ENCODE data around the gene POU3F4. TPM values are rescaled to one million over a fixed set of nuclear protein-coding genes. Genes with fewer than 3 reads are reported as not detected.

Gene POU3F4
- not detected in 2 replicates for total RNA-seq (2014; rRNA removed; shearing (Covaris generic))

DNA sequence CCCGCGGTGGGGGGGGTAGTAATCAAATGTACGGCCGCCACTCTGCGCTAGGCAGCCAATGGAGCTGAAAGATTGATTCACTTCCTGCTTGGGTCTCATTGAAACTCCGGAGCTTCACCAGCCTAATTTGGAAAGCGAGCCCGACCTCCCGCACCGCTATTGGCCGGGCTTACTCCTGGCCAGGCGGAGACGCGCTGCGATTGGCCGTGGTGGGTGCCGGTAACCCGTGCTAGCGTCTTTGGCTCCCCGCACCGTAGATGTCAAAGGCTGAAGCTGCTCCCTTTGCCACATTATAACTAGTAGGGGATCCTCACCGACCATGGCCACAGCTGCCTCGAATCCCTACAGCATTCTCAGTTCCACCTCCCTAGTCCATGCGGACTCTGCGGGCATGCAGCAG, at the start of gene POU3F4:
POU3F4 (plus strand) TSS at position 285 of the 400 bp plus-strand sequence; CDS start at position 320, 35 bp downstream.
- H3K36me3 ChIP-seq, result no peaks in the 10 kb centered on the region
- H3K27ac ChIP-seq, result no peak within 1 kb of the TSS
- H3K9me3 ChIP-seq (replicated peaks), result no peaks in the 10 kb centered on the region
- no peak for DNase-seq
- H3K27me3 ChIP-seq, result no peaks in the 10 kb centered on the region
- no peak within 1 kb of the TSS for H3K4me3 ChIP-seq
- H3K4me1 ChIP-seq, result no peaks in the 10 kb centered on the region

DNA sequence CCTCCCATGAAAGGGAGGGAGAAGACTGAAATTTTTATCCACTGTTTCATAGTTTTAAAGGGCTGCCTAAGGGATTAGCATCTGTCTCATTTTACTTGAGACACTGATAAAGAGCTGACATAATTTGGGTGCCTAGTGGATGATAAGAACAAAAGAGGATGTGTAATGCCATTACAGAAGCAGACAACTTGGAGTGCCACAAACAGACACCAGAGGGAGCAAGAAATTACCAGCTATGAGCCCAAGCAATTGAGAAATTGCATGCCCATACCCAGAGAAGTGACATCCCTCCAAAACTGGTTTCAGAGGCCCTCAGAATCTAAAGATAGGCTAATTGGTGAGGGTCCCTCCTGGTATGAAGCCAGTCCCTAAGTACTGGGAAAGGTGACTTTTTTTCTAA, 38.5 kb upstream of the POU3F4 start:
- H3K27ac ChIP-seq, result no peak overlapping the region
- H3K27me3 ChIP-seq, result no peaks in the 10 kb centered on the region
- H3K9me3 ChIP-seq (replicated peaks), result no peaks in the 10 kb centered on the region
- peak; percentile 3 to 32 for DNase-seq
- no peaks in the 10 kb centered on the region for H3K36me3 ChIP-seq
- no peak overlapping the region for H3K4me3 ChIP-seq
- no peaks in the 10 kb centered on the region for H3K4me1 ChIP-seq

DNA sequence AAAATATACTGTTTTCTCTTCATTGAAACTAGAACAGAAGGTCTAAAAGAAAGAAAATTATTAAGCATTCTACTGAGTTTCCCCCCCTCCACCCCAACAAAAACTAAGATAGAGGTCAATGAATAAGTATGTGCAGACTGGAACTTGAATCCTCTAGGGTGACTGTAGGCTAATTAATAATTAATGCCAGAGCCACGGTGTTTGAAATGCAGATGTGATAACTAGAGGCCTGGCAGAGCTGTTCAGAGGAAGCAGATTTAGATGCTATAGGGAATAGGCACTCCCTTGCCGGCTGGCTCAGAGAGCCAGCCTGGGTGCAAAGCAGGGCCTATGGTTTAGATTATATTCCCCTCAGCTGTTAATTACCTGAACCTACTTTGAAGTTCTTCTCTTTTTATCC, 12.2 kb upstream of the POU3F4 start:
- Histone ChIP-seq H3K9me3 (replicated peaks) (no peaks in the 10 kb centered on the region), H3K27me3 (no peaks in the 10 kb centered on the region), H3K4me1 (no peaks in the 10 kb centered on the region), H3K36me3 (no peaks in the 10 kb centered on the region), H3K4me3 (no peak overlapping the region), H3K27ac (no peak overlapping the region)
- no peak for DNase-seq

DNA sequence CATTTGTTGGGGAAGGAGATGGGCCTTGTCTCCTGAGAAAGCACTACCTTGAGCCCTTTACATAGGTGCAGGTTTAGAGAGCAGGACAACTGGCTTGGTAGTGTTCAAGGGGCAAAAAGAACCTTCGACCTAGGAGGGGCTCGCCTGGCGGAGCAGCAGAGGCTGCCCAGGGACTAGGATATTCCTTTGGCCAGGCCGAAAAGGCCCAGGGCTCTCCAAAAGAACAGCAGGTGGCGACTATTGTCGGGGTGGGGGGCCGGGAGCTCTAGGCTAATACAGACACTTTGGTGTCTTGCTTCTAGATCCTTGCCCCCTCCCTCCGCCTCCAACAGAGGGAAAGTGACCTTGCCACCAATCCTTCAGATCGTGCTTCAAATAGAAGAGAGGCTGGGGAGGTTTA, 7.1 kb upstream of the POU3F4 start:
- H3K27me3 ChIP-seq, result no peaks in the 10 kb centered on the region
- H3K27ac ChIP-seq, result no peak overlapping the region
- no peaks in the 10 kb centered on the region for H3K36me3 ChIP-seq
- no peak overlapping the region for H3K4me3 ChIP-seq
- no peaks in the 10 kb centered on the region for H3K9me3 ChIP-seq (replicated peaks)
- no peaks in the 10 kb centered on the region for H3K4me1 ChIP-seq
- no peak for DNase-seq

DNA sequence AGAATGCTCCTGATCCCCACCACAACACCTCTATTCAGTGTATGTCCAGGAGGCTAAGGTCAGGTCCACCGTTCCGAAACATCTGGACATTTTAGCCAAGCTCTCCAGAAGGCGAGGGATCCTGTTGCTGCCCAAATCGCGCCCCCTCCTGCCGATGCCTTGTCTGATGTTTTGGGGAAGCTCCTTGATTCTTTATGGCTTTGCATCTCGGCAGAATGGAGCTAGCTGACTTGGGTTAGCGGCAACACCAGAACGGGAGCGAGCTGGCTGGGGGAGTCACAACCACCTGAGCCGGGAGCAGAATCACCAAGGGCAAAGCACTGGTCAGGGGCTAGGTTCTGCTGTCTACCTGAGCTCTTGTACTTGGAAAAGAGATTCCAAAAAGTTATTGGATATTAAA, 6.6 kb upstream of the POU3F4 start:
- no peak for DNase-seq
- H3K4me1 ChIP-seq, result no peaks in the 10 kb centered on the region
- H3K27me3 ChIP-seq, result no peaks in the 10 kb centered on the region
- H3K4me3 ChIP-seq, result no peak overlapping the region
- no peak overlapping the region for H3K27ac ChIP-seq
- H3K36me3 ChIP-seq, result no peaks in the 10 kb centered on the region
- no peaks in the 10 kb centered on the region for H3K9me3 ChIP-seq (replicated peaks)

DNA sequence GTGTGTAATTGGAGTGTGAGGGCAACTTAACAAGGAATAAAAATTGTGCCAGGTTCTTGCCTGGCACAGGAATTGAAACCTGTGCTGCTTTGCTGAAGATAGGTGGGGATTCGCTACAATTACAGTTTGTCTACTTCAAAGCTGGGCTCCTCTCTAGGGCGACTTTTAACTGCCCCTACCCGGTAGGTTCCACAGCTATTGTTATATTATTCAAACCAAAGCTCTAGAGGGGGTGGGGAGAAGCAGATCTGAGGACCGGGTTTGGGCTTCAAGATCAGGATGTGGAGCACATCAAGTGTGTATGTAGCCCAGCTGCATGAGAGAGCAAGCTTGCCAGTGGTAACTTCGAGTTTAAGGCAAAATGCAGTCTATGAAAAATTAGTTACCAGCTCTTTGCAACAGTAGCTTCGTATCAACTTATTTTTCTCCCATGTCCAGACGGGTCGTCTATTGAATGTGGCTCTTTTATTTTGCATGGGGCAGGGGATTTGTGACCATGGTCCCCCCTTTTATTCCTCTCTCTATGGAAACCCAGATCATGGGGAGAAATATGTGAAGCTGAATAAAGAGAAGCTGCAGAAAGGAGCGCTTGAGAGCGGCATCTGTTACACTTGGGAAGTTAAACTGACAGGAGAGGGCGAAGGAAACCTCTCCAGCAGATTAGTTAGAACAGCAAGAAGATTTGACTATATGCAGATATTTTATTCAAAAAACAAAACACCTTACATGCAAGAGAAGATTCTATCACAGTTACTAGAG, 3.2 kb upstream of the POU3F4 start:
- Histone ChIP-seq H3K36me3 (no peaks in the 10 kb centered on the region), H3K4me3 (no peak overlapping the region), H3K9me3 (replicated peaks) (no peaks in the 10 kb centered on the region), H3K27me3 (no peaks in the 10 kb centered on the region), H3K4me1 (no peaks in the 10 kb centered on the region), H3K27ac (no peak overlapping the region)
- DNase-seq, result no peak

DNA sequence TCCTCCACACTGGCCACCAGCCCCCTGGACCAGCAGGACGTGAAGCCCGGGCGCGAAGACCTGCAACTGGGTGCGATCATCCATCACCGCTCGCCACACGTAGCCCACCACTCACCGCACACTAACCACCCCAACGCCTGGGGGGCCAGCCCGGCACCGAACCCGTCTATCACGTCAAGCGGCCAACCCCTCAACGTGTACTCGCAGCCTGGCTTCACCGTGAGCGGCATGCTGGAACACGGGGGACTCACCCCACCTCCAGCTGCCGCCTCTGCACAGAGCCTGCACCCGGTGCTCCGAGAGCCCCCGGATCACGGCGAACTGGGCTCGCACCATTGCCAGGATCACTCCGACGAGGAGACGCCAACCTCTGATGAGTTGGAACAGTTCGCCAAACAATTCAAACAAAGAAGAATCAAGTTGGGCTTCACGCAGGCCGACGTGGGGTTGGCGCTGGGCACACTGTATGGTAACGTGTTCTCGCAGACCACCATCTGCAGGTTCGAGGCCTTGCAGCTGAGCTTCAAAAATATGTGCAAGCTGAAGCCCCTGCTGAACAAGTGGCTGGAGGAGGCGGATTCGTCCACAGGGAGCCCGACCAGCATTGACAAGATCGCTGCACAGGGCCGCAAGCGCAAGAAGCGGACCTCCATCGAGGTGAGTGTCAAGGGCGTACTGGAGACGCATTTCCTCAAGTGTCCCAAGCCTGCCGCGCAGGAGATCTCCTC, 600 bp downstream of the POU3F4 start:
- Histone ChIP-seq H3K27ac (no peak overlapping the region), H3K4me3 (no peak overlapping the region), H3K9me3 (replicated peaks) (no peaks in the 10 kb centered on the region), H3K27me3 (no peaks in the 10 kb centered on the region), H3K36me3 (no peaks in the 10 kb centered on the region), H3K4me1 (no peaks in the 10 kb centered on the region)
- no peak for DNase-seq

DNA sequence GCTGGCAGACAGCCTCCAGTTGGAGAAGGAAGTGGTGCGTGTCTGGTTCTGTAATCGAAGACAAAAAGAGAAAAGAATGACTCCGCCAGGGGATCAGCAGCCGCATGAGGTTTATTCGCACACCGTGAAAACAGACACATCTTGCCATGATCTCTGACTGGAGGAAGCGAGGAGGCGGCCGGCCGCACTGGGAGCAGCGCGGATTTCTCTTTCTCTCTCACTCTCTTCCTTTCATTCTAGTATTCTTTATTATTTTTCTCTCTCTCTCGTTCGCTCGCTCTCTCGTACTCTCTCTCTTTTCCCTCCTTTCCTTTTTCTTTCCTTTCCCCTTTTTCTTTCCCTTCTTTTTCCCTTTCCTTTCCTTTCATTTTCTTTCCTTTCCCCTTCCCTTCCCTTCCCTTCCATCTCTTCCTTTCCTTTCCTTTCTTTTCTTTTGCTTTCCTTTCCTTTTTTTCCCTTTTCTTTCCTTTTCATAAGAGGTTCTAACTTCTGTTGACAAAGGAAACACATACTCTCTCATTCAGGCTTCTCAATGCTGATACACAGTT, 1.2 kb downstream of the POU3F4 start:
- no peak overlapping the region for H3K4me3 ChIP-seq
- no peaks in the 10 kb centered on the region for H3K4me1 ChIP-seq
- H3K27ac ChIP-seq, result no peak overlapping the region
- no peaks in the 10 kb centered on the region for H3K36me3 ChIP-seq
- DNase-seq, result no peak
- no peaks in the 10 kb centered on the region for H3K9me3 ChIP-seq (replicated peaks)
- H3K27me3 ChIP-seq, result no peaks in the 10 kb centered on the region

DNA sequence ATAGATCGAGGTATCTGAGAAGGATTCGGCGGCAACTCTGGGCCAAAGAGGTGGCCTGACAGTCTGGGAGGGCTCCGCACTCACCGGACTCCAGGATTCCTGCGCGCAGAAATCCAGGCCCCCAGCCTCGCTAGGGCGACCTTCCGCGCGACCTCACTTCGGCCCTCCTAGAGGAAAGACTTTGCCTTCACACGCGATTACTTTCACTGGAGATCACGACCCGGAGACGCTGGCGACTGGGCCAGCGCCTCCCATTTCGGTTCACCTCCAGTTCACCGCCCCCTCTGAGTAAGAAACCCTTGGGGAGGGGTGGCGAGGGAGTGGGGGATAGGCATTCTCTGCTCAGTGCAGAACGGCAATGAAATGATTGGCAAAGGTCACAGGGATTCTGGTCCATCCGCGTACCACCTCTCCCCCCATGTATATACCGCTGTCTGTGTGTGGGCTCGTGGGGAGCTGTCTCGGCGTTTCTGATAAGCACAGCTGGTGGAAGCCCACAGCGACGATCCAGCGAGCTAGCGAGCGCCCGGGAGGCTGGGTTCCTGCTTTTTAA, 2.5 kb downstream of the POU3F4 start:
- Histone ChIP-seq H3K4me3 (no peak overlapping the region), H3K27ac (no peak overlapping the region), H3K9me3 (replicated peaks) (no peaks in the 10 kb centered on the region), H3K36me3 (no peaks in the 10 kb centered on the region), H3K27me3 (no peaks in the 10 kb centered on the region), H3K4me1 (no peaks in the 10 kb centered on the region)
- no peak for DNase-seq

DNA sequence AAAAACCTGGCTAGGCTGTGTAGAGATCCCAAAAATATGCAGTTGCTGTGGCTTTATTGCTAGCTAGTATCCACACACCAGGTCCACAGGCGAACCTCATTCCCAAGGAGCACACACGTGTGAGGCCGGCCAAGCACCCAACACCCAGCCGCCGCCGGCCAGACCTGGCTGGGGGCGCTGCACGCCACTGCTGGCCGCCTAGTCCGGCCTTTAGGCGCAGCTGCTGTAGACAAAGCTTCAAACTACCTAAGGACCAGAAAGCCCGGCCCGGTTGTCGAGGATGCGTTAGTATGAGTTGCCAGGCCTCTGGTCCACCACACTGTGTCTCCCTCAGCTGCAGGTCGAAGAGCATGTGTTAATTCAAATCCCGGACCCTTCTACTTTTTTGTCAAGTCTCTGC, 3.1 kb downstream of the POU3F4 start:
- H3K4me3 ChIP-seq, result no peak overlapping the region
- DNase-seq, result no peak
- H3K27me3 ChIP-seq, result no peaks in the 10 kb centered on the region
- H3K27ac ChIP-seq, result no peak overlapping the region
- H3K36me3 ChIP-seq, result no peaks in the 10 kb centered on the region
- no peaks in the 10 kb centered on the region for H3K4me1 ChIP-seq
- no peaks in the 10 kb centered on the region for H3K9me3 ChIP-seq (replicated peaks)

DNA sequence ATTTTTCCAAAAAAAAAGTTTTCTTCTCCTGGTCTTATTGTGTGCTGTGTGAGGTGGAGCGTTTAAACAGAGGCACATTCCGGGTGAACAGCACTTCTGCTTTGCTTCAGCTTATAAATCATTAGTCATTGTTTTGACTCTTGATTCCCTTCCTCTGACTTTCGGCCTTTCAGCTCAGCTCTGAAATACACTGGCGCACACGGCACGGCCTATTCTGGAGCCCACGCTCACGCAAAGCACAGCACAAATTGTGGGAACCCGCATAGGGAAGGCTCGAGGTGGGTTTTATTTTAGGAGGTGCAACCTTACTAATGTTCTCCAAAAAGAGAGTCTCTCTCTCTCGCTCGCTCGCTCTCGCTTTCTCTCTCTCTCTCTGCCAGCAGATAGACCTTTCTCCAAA, 4.0 kb downstream of the POU3F4 start:
- no peak overlapping the region for H3K27ac ChIP-seq
- H3K36me3 ChIP-seq, result no peaks in the 10 kb centered on the region
- H3K9me3 ChIP-seq (replicated peaks), result no peaks in the 10 kb centered on the region
- H3K4me1 ChIP-seq, result no peaks in the 10 kb centered on the region
- no peak overlapping the region for H3K4me3 ChIP-seq
- DNase-seq, result no peak
- H3K27me3 ChIP-seq, result no peaks in the 10 kb centered on the region

DNA sequence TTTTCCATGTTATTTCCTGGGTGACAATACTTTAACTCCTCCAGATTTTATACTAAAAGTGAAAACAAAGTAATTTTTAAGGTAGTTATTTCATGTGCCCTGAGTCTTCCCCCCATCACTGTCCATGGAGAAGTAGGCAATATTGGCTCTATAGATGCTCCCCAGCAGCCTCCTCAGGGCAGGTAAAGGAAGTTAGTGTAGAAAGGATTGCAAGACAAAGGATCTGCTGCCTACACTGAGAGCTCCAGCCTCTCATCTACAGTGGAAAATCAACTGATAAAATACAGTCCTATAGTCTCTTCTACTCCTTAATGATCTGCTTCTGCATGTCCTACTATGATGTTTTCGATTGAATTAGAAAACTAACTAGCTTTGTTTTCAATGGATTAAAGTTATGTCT, 8.5 kb downstream of the POU3F4 start:
- Histone ChIP-seq H3K36me3 (no peaks in the 10 kb centered on the region), H3K4me3 (no peak overlapping the region), H3K27ac (no peak overlapping the region), H3K9me3 (replicated peaks) (no peaks in the 10 kb centered on the region), H3K27me3 (no peaks in the 10 kb centered on the region), H3K4me1 (no peaks in the 10 kb centered on the region)
- no peak for DNase-seq

DNA sequence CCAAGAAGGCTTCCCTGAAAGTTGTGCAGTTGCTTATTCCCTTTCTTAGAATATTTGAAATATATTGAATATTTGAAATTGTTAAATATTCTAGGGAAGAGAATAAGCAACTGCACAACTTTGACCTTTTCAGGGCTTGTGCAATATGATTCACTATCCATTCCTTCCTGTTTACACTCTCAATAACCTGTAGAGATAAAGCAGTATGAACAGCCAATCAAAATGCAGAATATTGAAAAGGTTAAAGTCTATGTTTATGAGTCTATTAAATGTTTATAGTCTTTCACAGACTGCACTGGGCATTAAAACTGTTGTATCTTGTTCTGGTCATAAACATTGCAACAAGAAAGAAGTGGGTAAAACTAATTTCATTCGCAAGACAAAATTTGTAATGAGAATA, 13.8 kb downstream of the POU3F4 start:
- Histone ChIP-seq H3K9me3 (replicated peaks) (no peaks in the 10 kb centered on the region), H3K27ac (no peak overlapping the region), H3K36me3 (no peaks in the 10 kb centered on the region), H3K27me3 (no peaks in the 10 kb centered on the region), H3K4me3 (no peak overlapping the region), H3K4me1 (no peaks in the 10 kb centered on the region)
- DNase-seq, result no peak

DNA sequence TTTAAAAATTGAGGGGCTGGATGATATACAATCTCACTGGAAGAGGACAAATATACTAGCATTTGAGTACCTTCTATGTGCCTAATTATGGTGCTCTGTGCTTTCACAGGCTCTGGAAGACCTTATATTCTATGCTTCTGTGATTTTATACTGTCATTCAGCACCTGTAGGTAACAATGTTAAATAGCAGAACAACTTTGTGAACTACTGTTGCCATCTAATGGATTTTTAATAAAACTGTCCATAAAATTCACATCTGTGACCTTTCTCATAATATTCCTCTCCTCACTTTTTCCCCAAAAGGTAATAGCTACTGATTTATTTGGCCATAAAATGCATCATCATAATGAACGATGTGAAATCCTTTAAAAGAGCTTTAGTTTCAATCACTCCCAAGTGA, 21.9 kb downstream of the POU3F4 start:
- Histone ChIP-seq H3K4me1 (no peaks in the 10 kb centered on the region), H3K27me3 (no peaks in the 10 kb centered on the region), H3K27ac (no peak overlapping the region), H3K9me3 (replicated peaks) (no peaks in the 10 kb centered on the region), H3K36me3 (no peaks in the 10 kb centered on the region), H3K4me3 (no peak overlapping the region)
- DNase-seq, result no peak

DNA sequence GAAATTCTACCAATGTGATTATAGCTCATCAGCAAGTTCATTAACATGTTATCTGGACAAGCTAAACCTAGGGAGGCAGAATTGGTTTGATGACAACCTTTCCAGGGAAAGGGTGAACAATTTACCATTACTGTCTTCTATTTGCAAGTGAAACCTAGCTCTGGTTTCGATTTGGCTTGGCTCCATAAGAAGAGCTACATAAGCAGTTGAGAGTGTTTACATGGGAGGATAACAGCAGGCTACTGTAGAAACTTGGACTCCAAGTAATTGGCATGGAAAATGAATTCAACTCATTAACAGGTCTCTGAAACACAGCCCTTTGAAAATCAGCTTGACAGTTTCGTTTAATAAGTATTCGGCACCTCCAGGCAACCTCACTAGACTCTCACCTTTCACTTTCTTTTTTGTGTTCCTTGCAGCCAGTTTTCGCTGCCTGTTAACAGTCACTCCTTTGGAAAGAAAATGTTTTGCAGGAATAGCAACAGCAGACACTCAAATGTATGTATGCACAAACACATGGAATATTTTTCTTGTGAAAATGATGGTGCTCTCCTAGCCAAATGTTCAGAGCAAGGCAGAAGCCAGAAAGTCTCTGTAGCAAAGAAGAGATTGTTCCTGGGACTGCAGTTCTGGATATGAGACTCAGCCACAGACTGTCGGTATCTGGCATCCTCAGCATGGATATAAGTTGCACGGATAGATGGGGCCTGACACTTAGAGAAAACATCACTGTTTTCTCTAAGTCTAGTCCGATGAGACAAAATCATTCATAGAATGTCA, 27.5 kb downstream of the POU3F4 start:
- no peaks in the 10 kb centered on the region for H3K4me1 ChIP-seq
- DNase-seq, result no peak
- no peaks in the 10 kb centered on the region for H3K9me3 ChIP-seq (replicated peaks)
- H3K27me3 ChIP-seq, result no peaks in the 10 kb centered on the region
- no peak overlapping the region for H3K27ac ChIP-seq
- H3K4me3 ChIP-seq, result no peak overlapping the region
- H3K36me3 ChIP-seq, result no peaks in the 10 kb centered on the region

Data from SJCRH30 (cell line).